Epithelial cell of esophagus (primary cell): ENCODE results near the gene HPX.

Experiments
- DNase-seq: peaks from one replicate; pipeline ENCODE4 v3.0.0; 2010; ENCODE audit warnings: low read depth
- H3K4me3 ChIP-seq: 2 replicates; pipeline ENCODE4 v1.5.1; 2011; ENCODE audit warnings: mild to moderate bottlenecking, low read length, control low read depth
- CTCF ChIP-seq: IDR thresholded peaks from 2 replicates; pipeline ENCODE4 v1.5.1; 2011; ENCODE audit warnings: low read depth, mild to moderate bottlenecking, low read length, control low read depth, inconsistent platforms; ENCODE audit not compliant: insufficient read depth; ENCODE audit errors: missing control alignments

The HPX gene

GRCh38 chr11:6483015-6483414 is 42.2 kb upstream of the HPX start:
- TF ChIP-seq CTCF, result no peak
- no peak for DNase-seq
- no peak overlapping the region for H3K4me3 ChIP-seq

- TF ChIP-seq CTCF, result no peak
- H3K4me3 ChIP-seq, result peak overlapping the region; percentile 98
- DNase-seq, result peak; percentile 12
Measured at GRCh38 chr11:6482441-6482840, 41.7 kb upstream of the HPX start.

GRCh38 chr11:6481924-6482275 is 41.1 kb upstream of the HPX start:
- H3K4me3 ChIP-seq, result peak overlapping the region; percentile 98
- no peak for TF ChIP-seq CTCF
- DNase-seq, result peak; percentile 29

- DNase-seq, result peak; percentile 99
- peak within 1 kb of the TSS; percentile 98 for H3K4me3 ChIP-seq
- no peak for TF ChIP-seq CTCF
Measured at GRCh38 chr11:6481012-6481923, 40.5 kb upstream of the HPX start, which contains the start of the genes ARFIP2 and TIMM10B. ARFIP2 (minus strand) TSS chr11:6481331; CDS start chr11:6480421, 910 bp downstream. TIMM10B (plus strand) TSS chr11:6481501; CDS start chr11:6481517, 16 bp downstream.

DNA sequence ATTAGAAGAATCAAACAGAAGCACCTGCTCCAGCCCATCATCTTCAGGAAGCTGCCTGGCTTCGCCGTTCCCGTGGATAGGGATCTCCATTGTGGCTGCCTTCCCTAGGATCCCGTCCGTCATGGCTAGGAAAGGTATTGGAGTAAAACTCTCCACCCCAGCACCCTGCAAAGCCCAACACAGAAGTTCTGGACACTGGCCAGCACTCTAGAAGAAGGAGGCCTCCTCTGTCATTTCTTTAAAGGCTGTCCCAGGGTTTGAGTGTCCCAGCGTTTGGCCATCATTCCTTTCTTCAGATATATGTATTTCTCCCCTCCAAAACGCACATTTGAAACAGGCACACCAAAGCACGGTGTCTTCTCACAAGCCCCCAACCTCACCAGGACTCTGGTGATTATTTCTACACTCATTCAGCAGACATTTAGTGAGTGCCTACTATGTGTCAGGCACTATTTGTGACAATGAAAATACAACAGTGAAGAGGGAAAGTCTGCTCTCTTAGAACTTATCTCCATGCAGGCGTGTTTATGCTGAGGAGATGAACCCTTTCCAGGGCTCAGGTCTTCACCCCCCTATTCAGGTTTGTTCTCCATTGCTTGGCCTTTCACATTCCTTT is 39.6 kb upstream of the HPX start:
- TF ChIP-seq CTCF, result no peak
- peak overlapping the region; percentile 98 for H3K4me3 ChIP-seq
- no peak for DNase-seq

DNA sequence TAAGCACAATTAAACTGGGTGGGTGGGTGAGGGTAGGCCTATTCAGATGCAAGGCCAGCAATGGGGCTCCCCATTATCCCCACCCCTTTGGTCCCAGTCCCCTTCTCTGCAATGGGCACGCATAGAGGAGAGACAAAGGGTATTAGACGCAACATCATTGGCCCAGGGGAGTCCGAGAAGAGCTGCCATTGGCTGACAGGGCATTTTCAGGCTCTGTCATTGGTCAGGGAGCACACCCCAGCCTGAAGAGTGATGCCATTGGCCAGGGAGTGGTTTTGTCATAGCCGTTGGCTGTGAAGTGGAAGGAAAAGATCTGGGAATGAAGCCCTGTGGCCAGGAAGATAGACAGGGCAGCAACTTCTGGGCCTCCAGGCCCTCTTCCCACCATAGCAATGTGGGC is 35.8 kb upstream of the HPX start:
- H3K4me3 ChIP-seq, result no peak overlapping the region
- TF ChIP-seq CTCF, result no peak
- no peak for DNase-seq
